Chondrocyte (in vitro differentiated cells): ENCODE data around the gene RNF157. TPM values are rescaled to one million over a fixed set of nuclear protein-coding genes. Genes with fewer than 3 reads are reported as not detected.

ENCODE experiments used
- DNase-seq: peaks from one replicate; pipeline ENCODE4 v3.0.0; 2021; ENCODE audit warnings: mixed read lengths, low spot score
- H3K27ac Mint-ChIP-seq: one replicate; pipeline ENCODE4 v1.8.0; 2021; ENCODE audit warnings: mild to moderate bottlenecking, moderate library complexity, mixed read lengths; ENCODE audit not compliant: unreplicated experiment
- H3K27me3 Mint-ChIP-seq: 2 replicates; pipeline ENCODE4 v1.8.0; 2021; ENCODE audit warnings: low read depth, mixed read lengths
- H3K36me3 Mint-ChIP-seq: 2 replicates; pipeline ENCODE4 v1.8.0; 2021; ENCODE audit warnings: low read depth, mixed read lengths
- H3K4me1 Mint-ChIP-seq: 2 replicates; pipeline ENCODE4 v1.8.0; 2021; ENCODE audit warnings: low read depth, mild to moderate bottlenecking, mixed read lengths
- H3K4me3 Mint-ChIP-seq: one replicate; pipeline ENCODE4 v1.8.0; 2021; ENCODE audit warnings: mild to moderate bottlenecking, moderate library complexity, mixed read lengths; ENCODE audit not compliant: unreplicated experiment
- H3K9me3 Mint-ChIP-seq: 2 replicates; pipeline ENCODE4 v1.8.0; 2021; ENCODE audit warnings: low read depth, mixed read lengths
- CTCF ChIP-seq: fragments of 200-600 bp; sonication (generic); IDR thresholded peaks from 2 replicates; pipeline ENCODE4 v1.5.0; 2021; ENCODE audit warnings: antibody characterized with exemption, mild to moderate bottlenecking, moderate library complexity
- total RNA-seq: library from RNA; stranded (reverse); gene quantifications from 3 replicates; pipeline ENCODE4 v1.2.1, GENCODE V29; 2021

Gene RNF157
- total RNA-seq, 1 donor from 2014 or later, result 1.5 TPM

DNA sequence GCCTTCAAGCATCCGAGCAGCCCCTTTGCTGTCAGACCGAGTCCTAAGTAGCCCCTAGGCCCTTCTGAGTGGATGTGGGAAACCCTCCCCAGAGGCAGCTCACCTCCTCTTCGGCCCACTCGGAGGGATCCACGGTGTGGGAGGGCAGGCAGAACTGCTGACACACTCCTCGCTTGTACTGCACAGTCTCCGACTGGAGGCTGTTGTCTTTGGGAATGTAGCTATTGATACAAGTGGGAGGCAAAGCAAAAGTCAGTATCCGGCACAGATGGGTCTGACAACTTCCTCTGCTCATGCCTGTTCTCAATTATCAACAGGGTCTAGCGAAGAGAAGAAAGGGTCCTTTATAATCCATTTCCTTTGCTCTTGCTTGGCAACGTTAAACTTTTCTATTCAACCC is 73.4 kb downstream of the RNF157 start:
- H3K36me3 Mint-ChIP-seq, result no peaks in the 10 kb centered on the region
- DNase-seq, result no peak

DNA sequence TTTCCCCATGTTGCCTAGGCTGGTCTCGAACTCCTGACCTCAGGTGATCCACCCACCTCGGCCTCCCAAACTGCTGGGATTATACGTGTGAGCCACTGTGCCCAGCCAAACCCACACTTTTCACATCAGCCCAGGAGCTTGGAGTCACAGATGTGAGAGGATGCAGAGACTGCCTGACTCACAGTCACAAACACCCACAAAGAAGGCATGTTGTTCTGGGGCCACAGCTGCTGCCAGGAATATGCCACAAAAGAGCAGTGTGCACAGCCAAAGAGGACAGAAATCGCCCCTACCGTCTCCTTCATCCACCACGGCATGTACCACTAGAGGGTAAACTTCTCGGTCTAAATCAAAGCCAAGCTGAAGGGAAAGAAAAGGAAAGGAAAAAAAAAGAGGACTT is 74.1 kb downstream of the RNF157 start:
- Mint-ChIP-seq H3K4me3 (no peak overlapping the region), H3K36me3 (no peaks in the 10 kb centered on the region)

More for the DNA sequence above, 73.4 kb downstream of the RNF157 start:
- H3K4me3 Mint-ChIP-seq, result no peak overlapping the region
- H3K9me3 Mint-ChIP-seq, result no peaks in the 10 kb centered on the region
- H3K4me1 Mint-ChIP-seq, result no peaks in the 10 kb centered on the region
- no peak overlapping the region for H3K27ac Mint-ChIP-seq
- no peak for TF ChIP-seq CTCF
- H3K27me3 Mint-ChIP-seq, result peaks cover 1% of the 10 kb centered on the region

GRCh38 chr17:76164331-76164730 is 76.0 kb downstream of the RNF157 start:
- no peak overlapping the region for H3K27ac Mint-ChIP-seq
- peaks cover 1% of the 10 kb centered on the region for H3K27me3 Mint-ChIP-seq
- DNase-seq, result no peak
- H3K4me3 Mint-ChIP-seq, result no peak overlapping the region
- TF ChIP-seq CTCF, result no peak
- no peaks in the 10 kb centered on the region for H3K36me3 Mint-ChIP-seq
- H3K4me1 Mint-ChIP-seq, result no peaks in the 10 kb centered on the region
- H3K9me3 Mint-ChIP-seq, result no peaks in the 10 kb centered on the region

More for the DNA sequence above, 74.1 kb downstream of the RNF157 start:
- no peak for TF ChIP-seq CTCF
- no peaks in the 10 kb centered on the region for H3K4me1 Mint-ChIP-seq
- H3K27ac Mint-ChIP-seq, result no peak overlapping the region
- peaks cover 1% of the 10 kb centered on the region for H3K27me3 Mint-ChIP-seq
- no peaks in the 10 kb centered on the region for H3K9me3 Mint-ChIP-seq
- DNase-seq, result no peak

- H3K27me3 Mint-ChIP-seq, result peaks cover 1% of the 10 kb centered on the region
- no peak overlapping the region for H3K27ac Mint-ChIP-seq
- no peaks in the 10 kb centered on the region for H3K4me1 Mint-ChIP-seq
- no peaks in the 10 kb centered on the region for H3K36me3 Mint-ChIP-seq
- no peak for TF ChIP-seq CTCF
- H3K4me3 Mint-ChIP-seq, result no peak overlapping the region
- no peak for DNase-seq
- no peaks in the 10 kb centered on the region for H3K9me3 Mint-ChIP-seq
These were observed 76.4 kb downstream of the RNF157 start for GRCh38 chr17:76163919-76164318.

- Mint-ChIP-seq H3K27me3 (peaks cover 4% of the 10 kb centered on the region), H3K4me1 (no peaks in the 10 kb centered on the region), H3K36me3 (no peaks in the 10 kb centered on the region), H3K4me3 (no peak overlapping the region), H3K9me3 (no peaks in the 10 kb centered on the region), H3K27ac (no peak overlapping the region)
- DNase-seq, result no peak
- no peak for TF ChIP-seq CTCF
These were observed 78.5 kb downstream of the RNF157 start for GRCh38 chr17:76161619-76162266.
